ENCODE data around the gene MATN4. TPM values are rescaled to one million over a fixed set of nuclear protein-coding genes. Genes with fewer than 3 reads are reported as not detected.

The MATN4 gene
- total RNA-seq, 4 donors from 2014 or later, result 0.25 to 1.5 (median 0.94) TPM; not detected in 1

DNA sequence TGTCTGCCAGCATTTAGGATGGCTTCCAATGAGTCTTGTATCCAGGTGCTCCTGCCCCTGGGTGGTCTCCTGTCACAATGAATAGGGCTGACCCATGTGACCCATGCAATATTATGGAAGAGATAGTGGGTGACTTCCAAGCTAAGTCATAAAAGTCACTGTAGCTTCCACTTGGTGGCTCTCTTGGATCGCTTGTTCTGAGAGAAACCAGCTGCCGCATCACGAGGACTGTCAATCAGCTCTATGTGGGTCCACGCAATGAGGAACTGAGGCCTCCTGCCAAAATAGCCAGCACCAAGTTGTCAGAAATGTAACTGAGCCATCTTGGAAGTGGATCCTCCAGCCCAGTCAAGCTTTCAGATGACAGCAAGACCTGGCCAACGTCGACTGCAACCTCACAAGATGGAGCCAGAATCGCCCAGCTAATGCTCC lies 14.9 kb upstream of the MATN4 start:
- TF ChIP-seq, protein P1, sequence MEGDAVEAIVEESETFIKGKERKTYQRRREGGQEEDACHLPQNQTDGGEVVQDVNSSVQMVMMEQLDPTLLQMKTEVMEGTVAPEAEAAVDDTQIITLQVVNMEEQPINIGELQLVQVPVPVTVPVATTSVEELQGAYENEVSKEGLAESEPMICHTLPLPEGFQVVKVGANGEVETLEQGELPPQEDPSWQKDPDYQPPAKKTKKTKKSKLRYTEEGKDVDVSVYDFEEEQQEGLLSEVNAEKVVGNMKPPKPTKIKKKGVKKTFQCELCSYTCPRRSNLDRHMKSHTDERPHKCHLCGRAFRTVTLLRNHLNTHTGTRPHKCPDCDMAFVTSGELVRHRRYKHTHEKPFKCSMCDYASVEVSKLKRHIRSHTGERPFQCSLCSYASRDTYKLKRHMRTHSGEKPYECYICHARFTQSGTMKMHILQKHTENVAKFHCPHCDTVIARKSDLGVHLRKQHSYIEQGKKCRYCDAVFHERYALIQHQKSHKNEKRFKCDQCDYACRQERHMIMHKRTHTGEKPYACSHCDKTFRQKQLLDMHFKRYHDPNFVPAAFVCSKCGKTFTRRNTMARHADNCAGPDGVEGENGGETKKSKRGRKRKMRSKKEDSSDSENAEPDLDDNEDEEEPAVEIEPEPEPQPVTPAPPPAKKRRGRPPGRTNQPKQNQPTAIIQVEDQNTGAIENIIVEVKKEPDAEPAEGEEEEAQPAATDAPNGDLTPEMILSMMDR (IDR thresholded peaks at IDR 0.05), result no peak
- TF ChIP-seq EP300 (IDR thresholded peaks at IDR 0.05) (no peak), POLR2A (IDR thresholded peaks at IDR 0.05) (no peak), POLR2AphosphoS5 (IDR thresholded peaks at IDR 0.05) (no peak)
- WGBS, result 54% methylated on average over 7 of the region's 7 CpGs
- peaks cover 5% of the 10 kb centered on the region for H3K4me1 ChIP-seq
- H3K9me3 ChIP-seq, result no peaks in the 10 kb centered on the region
- H3K36me3 ChIP-seq, result peaks cover 30% of the 10 kb centered on the region
- no peaks in the 10 kb centered on the region for H3K27me3 ChIP-seq
- no peak overlapping the region for H3K27ac ChIP-seq
- no peak for DNase-seq (ENCODE audit: low spot score in 2 of 2)
- no peak overlapping the region for H3K4me3 ChIP-seq

DNA sequence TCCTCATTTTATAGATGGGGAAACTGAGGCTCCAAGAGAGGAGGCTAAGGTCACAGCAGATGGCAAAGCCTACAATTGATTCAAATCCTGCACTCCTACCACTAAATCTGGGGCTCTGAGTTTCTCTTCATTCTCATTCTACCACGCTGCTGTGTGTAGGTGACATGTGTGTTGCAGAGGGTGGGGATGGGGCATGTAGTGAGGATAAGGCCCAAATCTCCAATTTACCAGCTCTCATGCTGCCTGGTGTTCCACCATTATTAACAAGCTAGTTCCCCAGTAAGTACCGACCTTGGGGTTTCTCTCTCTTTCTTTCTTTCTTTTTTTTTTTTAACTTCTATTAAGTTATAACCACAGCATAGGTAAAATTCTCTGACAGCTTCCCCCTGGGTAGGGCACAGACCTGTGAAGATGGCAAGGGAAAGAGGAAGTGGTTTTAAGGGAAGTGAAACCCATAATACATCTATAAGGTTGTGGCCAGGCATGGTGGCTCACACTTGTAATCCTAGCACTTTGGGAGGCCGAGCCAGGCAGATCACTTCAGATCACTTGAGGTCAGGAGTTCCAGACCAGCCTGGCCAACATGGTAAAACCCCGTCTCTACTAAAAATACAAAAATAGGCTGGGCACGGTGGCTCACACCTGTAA lies 13.0 kb upstream of the MATN4 start:
- Histone ChIP-seq H3K4me3 (no peak overlapping the region), H3K36me3 (peaks cover 16% of the 10 kb centered on the region), H3K4me1 (peaks cover 5% of the 10 kb centered on the region), H3K27ac (no peak overlapping the region), H3K27me3 (peaks cover 18% of the 10 kb centered on the region), H3K9me3 (no peaks in the 10 kb centered on the region)
- DNase-seq (ENCODE audit: low spot score in 2 of 2), result no peak
- WGBS, result 76% methylated on average over 5 of the region's 5 CpGs
- no peak for TF ChIP-seq POLR2AphosphoS5 (IDR thresholded peaks at IDR 0.05)
- no peak for TF ChIP-seq EP300 (IDR thresholded peaks at IDR 0.05)
- TF ChIP-seq, protein P1 (IDR thresholded peaks at IDR 0.05), result no peak
- TF ChIP-seq POLR2A (IDR thresholded peaks at IDR 0.05), result no peak

DNA sequence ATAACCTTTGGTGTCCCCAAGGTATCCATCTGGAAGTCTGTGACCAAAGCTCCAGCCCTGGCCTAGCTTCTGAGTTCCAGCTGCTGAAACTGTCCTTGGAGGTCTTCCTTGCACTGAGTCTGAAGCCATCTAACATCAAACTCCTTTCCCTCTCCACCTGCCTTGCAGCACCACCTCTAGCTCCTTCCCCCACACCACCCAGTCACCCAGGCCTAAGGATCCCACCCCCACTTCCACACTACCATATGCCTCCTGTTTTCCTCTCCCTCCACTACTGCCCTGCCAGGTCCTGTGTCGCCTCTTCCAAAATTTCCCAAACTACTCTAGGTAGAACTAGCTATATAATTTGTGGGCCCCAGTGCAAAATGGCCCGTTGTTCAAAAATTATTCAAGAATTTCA lies 10.8 kb upstream of the MATN4 start:
- H3K27me3 ChIP-seq, result peaks cover 25% of the 10 kb centered on the region
- WGBS, result 74% methylated on average over 2 of the region's 2 CpGs
- H3K9me3 ChIP-seq, result no peaks in the 10 kb centered on the region
- H3K36me3 ChIP-seq, result no peaks in the 10 kb centered on the region
- TF ChIP-seq EP300 (IDR thresholded peaks at IDR 0.05) (no peak), POLR2AphosphoS5 (IDR thresholded peaks at IDR 0.05) (no peak), POLR2A (IDR thresholded peaks at IDR 0.05) (no peak)
- TF ChIP-seq, protein P1 (IDR thresholded peaks at IDR 0.05), result no peak
- no peak overlapping the region for H3K4me3 ChIP-seq
- no peak overlapping the region for H3K27ac ChIP-seq
- DNase-seq (ENCODE audit: low spot score in 2 of 2), result no peak
- H3K4me1 ChIP-seq, result peaks cover 5% of the 10 kb centered on the region

DNA sequence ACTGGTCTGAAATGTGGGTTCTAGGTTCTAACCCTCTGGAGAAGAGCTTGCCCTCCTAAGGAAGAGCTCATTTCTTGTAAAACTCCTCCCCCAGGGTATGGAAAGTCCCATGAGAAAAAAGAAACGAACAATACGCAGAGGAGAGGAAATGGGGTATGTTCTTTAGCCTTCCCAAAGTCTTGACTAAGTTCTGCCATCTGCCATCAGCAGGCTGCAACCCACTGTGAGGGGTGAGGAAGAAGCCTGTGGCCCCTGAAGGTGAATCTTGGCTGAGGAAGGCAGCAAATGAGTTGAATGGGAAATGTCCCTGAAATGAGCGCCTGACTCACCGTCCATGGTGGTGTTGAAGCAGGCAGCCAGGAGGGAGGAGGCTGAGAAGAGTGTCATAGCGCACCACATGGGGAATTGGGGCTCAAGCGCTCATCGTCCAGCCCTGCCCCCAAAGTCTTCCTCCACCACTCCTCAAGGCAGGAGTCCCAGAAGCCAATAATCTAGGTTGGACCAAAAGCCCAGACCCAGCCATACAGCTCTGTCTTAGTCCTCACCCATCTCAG lies 10.4 kb upstream of the MATN4 start:
- Histone ChIP-seq H3K4me3 (no peak overlapping the region), H3K27ac (no peak overlapping the region), H3K36me3 (no peaks in the 10 kb centered on the region), H3K9me3 (no peaks in the 10 kb centered on the region), H3K4me1 (peaks cover 5% of the 10 kb centered on the region), H3K27me3 (peaks cover 30% of the 10 kb centered on the region)
- TF ChIP-seq POLR2AphosphoS5 (IDR thresholded peaks at IDR 0.05) (no peak), EP300 (IDR thresholded peaks at IDR 0.05) (no peak), POLR2A (IDR thresholded peaks at IDR 0.05) (no peak)
- TF ChIP-seq, protein P1 (IDR thresholded peaks at IDR 0.05), result no peak
- no peak for DNase-seq (ENCODE audit: low spot score in 2 of 2)
- WGBS, result 65% methylated on average over 7 of the region's 7 CpGs

DNA sequence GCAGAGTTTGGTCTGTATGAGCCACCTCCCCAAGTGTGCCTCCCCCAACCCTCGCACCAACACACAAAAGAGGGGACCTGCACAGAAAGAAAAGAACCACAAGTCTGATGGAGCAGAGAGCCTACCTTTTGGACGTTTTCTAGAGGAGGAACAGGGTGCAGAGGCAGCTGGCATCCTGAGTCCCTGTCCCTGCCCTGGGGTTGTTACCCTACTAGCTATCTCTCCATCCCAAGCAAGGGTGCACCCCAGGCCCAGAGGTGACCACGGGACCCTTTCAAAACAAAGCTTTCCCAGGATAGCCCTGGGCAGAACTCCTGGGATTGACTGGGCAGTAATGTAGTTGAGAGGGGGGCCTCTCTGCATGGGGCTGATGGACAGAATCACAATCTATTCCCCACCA lies 9.7 kb upstream of the MATN4 start:
- Histone ChIP-seq H3K4me1 (peaks cover 5% of the 10 kb centered on the region), H3K4me3 (no peak overlapping the region), H3K9me3 (no peaks in the 10 kb centered on the region), H3K36me3 (no peaks in the 10 kb centered on the region), H3K27ac (no peak overlapping the region), H3K27me3 (peaks cover 32% of the 10 kb centered on the region)
- WGBS, result 84% methylated on average over 3 of the region's 3 CpGs
- TF ChIP-seq EP300 (IDR thresholded peaks at IDR 0.05) (no peak), POLR2A (IDR thresholded peaks at IDR 0.05) (no peak), POLR2AphosphoS5 (IDR thresholded peaks at IDR 0.05) (no peak)
- TF ChIP-seq, protein P1 (IDR thresholded peaks at IDR 0.05), result no peak
- DNase-seq (ENCODE audit: low spot score in 2 of 2), result no peak
